HG03354 (cell line): ENCODE results near the gene DCDC2B.
"Not testable (repeated sequence)": the region's sequence is repeated elsewhere in the genome, so short reads cannot be mapped to it uniquely, and the experiment has no call there.

ENCODE experiments used
- ATAC-seq: cut with Tn5 transposase; IDR thresholded peaks from one replicate; pipeline ENCODE4 v1.9.1; 2021; ENCODE audit warnings: mild to moderate bottlenecking; ENCODE audit not compliant: unreplicated experiment, poor library complexity, severe bottlenecking

DCDC2B gene

GRCh38 chr1:32250893-32251716, 42.2 kb downstream of the DCDC2B start, which contains the start of gene LCK:
Gene LCK (plus strand): TSS chr1:32251265. CDS start chr1:32274330, 23,065 bp downstream.
- peak; percentile 28 for ATAC-seq

- peak; percentile 31 for ATAC-seq
Observed at GRCh38 chr1:32255072-32256071, 46.5 kb downstream of the DCDC2B start.

- no peak for ATAC-seq
Observed at GRCh38 chr1:32256473-32257226, 47.8 kb downstream of the DCDC2B start.

- no peak for ATAC-seq
Observed at GRCh38 chr1:32257227-32257508, 48.3 kb downstream of the DCDC2B start.

DNA sequence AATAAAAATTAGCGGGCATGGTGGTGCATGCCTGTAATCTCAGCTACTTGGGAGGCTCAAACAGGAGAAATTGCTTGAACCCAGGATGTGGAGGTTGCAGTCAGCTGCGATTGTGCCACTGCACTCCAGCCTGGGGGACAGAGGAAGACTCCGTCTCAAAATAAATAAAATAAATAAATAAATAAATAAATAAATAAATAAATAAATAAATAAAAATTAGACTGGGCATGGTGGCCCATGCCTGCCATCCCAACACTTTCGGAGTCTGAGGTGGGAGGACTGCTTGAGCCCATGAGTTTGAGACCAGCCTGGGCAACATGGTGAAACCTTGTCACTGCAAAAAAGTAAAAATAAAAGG, 54.3 kb downstream of the DCDC2B start:
- ATAC-seq = not testable (repeated sequence)

GRCh38 chr1:32263744-32264143, 54.9 kb downstream of the DCDC2B start:
- ATAC-seq = peak; percentile 48
